Progenitor cell of endocrine pancreas (in vitro differentiated cells): ENCODE measurements around the gene TRIM74. TPM values are rescaled to one million over a fixed set of nuclear protein-coding genes. Genes with fewer than 3 reads are reported as not detected.
"Not testable (repeated sequence)": the region's sequence is repeated elsewhere in the genome, so short reads cannot be mapped to it uniquely, and the experiment has no call there.

Experiments used
- DNase-seq: peaks from one replicate; pipeline ENCODE4 v3.0.0; 2021; ENCODE audit warnings: low spot score; ENCODE audit not compliant: unreplicated experiment
- H3K27ac Mint-ChIP-seq: 2 replicates; pipeline ENCODE4 v1.8.0; 2021; ENCODE audit warnings: mild to moderate bottlenecking, moderate library complexity, mixed read lengths
- H3K27me3 Mint-ChIP-seq: 2 replicates; pipeline ENCODE4 v1.8.0; 2021; ENCODE audit warnings: mixed read lengths
- H3K36me3 Mint-ChIP-seq: 2 replicates; pipeline ENCODE4 v1.8.0; 2022; ENCODE audit warnings: mixed read lengths; ENCODE audit not compliant: insufficient read depth
- H3K4me1 Mint-ChIP-seq: 2 replicates; pipeline ENCODE4 v1.8.0; 2021; ENCODE audit warnings: low read depth, mixed read lengths
- H3K4me3 Mint-ChIP-seq: 2 replicates; pipeline ENCODE4 v1.8.0; 2021; ENCODE audit warnings: low read depth, mild to moderate bottlenecking, moderate library complexity, mixed read lengths
- H3K9me3 Mint-ChIP-seq: 2 replicates; pipeline ENCODE4 v1.8.0; 2021; ENCODE audit warnings: low read depth, mixed read lengths
- total RNA-seq: library from RNA; stranded (reverse); gene quantifications from 2 replicates; pipeline ENCODE4 v1.2.1, GENCODE V29; 2021
- TF ChIP-seq, protein P1 (sequence below): fragments of 200-600 bp; sonication (generic); IDR thresholded peaks from one replicate; pipeline ENCODE4 v1.5.0; 2021; ENCODE audit warnings: antibody characterized with exemption, mild to moderate bottlenecking; ENCODE audit not compliant: unreplicated experiment

The TRIM74 gene
- total RNA-seq, 1 donor from 2014 or later: 2.1 TPM

DNA sequence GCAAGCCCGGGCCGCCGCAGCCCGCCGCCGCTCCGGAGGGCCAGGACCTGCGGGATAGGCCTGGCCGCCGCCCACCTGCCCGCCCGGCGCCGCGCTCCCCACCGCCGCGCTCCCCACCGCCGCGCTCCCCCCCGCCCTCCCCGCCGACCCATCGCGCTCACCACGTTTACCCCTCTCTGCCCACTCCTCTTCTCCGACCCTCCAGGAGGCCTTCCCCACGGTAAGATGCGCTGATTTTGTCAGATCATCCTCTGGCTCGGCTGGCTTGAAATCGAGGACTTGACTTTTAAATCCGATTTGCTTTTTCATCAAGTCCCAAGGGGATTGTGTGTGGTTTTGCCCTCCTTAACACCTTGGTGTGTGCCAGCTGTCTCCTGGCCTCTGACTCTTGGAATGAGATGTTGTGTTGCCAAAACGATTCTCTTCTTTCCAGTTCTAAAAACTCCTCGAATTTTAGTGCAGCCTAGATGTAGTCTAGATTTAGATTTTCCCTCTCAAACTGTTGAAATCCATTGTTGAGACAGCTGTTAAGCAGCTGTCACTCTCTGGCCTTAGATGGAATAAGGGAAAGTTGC is 43.6 kb downstream of the TRIM74 start:
- no peak for DNase-seq
- Mint-ChIP-seq H3K4me1 (peaks cover 11% of the 10 kb centered on the region), H3K9me3 (no peaks in the 10 kb centered on the region), H3K27ac (peak overlapping the region; percentile 98), H3K27me3 (no peaks in the 10 kb centered on the region), H3K4me3 (peak overlapping the region; percentile 100), H3K36me3 (peaks cover 26% of the 10 kb centered on the region)
- TF ChIP-seq, protein P1, sequence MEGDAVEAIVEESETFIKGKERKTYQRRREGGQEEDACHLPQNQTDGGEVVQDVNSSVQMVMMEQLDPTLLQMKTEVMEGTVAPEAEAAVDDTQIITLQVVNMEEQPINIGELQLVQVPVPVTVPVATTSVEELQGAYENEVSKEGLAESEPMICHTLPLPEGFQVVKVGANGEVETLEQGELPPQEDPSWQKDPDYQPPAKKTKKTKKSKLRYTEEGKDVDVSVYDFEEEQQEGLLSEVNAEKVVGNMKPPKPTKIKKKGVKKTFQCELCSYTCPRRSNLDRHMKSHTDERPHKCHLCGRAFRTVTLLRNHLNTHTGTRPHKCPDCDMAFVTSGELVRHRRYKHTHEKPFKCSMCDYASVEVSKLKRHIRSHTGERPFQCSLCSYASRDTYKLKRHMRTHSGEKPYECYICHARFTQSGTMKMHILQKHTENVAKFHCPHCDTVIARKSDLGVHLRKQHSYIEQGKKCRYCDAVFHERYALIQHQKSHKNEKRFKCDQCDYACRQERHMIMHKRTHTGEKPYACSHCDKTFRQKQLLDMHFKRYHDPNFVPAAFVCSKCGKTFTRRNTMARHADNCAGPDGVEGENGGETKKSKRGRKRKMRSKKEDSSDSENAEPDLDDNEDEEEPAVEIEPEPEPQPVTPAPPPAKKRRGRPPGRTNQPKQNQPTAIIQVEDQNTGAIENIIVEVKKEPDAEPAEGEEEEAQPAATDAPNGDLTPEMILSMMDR: no peak

DNA sequence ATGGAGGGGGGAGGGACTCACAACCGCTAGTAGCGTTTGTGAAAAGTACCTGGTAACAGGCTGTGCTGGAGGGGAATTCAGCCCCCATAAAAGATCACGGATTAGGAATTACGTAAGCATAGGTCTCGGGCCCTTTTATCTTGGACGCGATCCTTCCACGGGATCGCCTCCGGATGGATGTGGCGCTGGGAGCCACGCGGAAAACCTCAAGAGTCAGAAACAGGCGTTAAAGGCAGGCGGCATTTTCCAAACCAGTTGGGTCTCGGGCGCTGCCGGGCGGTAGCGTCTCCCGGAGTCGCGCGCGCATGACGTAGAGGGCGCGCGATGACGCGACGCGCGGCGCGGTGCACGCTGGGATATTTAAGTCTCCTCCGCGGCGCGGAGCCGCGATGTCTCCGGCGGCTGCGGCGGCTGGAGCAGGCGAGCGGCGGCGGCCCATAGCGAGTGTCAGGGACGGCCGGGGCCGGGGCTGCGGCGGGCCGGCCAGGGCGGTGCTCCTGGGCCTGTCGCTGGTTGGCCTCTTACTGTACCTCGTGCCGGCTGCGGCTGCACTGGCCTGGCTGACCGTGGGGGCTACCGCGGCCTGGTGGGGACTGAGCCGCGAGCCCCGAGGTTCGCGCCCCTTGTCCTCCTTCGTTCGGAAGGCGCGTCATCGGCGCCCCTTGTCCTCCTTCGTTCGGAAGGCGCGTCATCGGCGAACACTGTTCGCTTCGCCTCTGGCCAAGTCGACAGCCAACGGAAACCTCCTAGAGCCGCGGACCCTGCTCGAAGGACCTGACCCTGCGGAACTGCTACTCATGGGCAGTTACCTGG is 44.3 kb downstream of the TRIM74 start, which contains the start of gene POM121:
Gene POM121, plus strand, starts transcription at position 363 of the 813 bp plus-strand sequence. Its CDS starts 27 bp downstream, at position 390.
- peak; percentile 63 for DNase-seq
- Mint-ChIP-seq H3K36me3 (peaks cover 21% of the 10 kb centered on the region), H3K27me3 (no peaks in the 10 kb centered on the region), H3K4me1 (peaks cover 12% of the 10 kb centered on the region), H3K27ac (peak within 1 kb of the TSS; percentile 100), H3K9me3 (no peaks in the 10 kb centered on the region), H3K4me3 (peak within 1 kb of the TSS; percentile 100)
- TF ChIP-seq, protein P1: no peak

DNA sequence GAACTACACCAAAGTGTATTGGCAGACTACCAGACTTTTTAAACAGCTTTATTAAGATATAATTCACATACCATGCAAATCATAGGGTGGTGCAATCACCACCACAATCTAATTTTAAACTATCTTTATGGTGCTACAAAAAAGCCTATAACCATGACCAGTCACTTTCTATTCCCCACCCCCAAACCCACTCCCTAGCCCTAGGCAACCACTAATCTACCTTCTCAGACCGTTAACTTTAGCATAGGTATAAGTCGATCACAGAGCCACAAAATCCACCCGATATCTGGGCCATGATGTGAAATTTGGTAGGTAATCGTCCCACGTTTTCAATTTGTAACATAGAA is 44.9 kb downstream of the TRIM74 start:
- DNase-seq: no peak
- Mint-ChIP-seq H3K9me3 (no peaks in the 10 kb centered on the region), H3K27me3 (no peaks in the 10 kb centered on the region), H3K4me3 (peak overlapping the region; percentile 100), H3K27ac (peak overlapping the region; percentile 100), H3K36me3 (peaks cover 16% of the 10 kb centered on the region), H3K4me1 (peaks cover 14% of the 10 kb centered on the region)
- TF ChIP-seq, protein P1: no peak

DNA sequence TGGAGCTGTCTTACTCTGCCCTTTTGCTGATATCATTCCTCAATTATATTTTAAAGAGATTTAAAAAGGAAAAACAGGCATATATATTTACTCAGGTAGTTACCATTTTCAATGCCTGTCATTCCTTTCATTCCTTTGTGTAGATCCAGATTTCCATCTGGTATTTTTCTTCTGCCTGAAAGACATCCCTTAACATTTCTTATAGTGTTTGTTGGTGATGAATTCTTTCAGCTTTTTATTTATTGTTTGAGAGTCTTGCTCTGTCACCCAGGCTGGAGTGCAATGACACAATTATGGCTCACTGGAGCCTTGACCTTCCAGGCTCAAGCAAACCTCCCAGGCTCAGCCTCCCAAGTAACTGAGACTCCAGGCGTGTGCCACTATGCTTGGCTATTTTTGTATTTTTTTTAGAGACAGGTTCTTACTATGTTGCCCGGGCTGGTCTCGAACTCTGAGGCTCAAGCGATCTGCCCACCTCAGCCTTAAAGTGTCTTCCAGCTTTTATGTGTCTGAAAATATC is 50.0 kb downstream of the TRIM74 start:
- Mint-ChIP-seq H3K9me3 (no peaks in the 10 kb centered on the region), H3K27ac (peak overlapping the region; percentile 60)
- TF ChIP-seq, protein P1: no peak

DNA sequence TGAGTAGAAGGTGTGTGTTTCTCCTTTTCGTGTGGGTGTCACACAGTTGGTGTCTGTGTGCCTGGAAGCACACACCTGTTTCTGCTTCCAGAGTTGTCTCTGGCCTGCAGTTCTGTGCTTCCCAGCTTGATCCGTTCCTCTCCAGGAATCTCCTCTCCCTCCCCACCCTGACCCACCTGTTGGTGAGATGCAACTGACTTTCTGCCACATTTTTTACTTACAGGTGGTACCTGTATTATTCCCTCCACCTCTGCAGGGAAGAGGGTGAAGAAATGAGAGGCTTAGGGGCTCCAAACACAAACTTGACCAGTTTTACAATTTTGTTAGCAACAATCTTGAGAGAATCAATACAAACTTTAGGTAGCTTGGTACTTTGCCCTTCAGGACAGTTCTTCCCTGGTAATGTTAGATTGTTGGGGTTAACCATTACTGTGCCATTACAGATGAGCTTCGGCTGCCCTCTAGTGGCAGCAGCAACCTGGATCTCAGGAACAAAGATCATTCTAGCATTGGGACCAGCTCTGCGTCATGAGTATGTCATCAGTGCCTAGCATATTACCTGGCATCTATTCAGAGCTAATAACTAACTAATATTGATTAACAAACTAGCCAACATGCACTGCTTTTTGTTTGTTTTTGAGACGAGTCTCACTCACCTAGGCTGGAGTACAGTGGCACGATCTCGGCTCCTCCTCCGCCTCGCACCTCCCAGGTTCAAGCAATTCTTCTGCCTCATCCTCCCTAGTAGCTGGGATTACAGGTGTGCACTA is 54.3 kb downstream of the TRIM74 start:
- Mint-ChIP-seq H3K27ac (peak overlapping the region; percentile 95), H3K4me1 (peaks cover 13% of the 10 kb centered on the region), H3K36me3 (peaks cover 23% of the 10 kb centered on the region)
- not testable (repeated sequence) for H3K4me3 Mint-ChIP-seq, H3K27me3 Mint-ChIP-seq, H3K9me3 Mint-ChIP-seq
- TF ChIP-seq, protein P1: peak; percentile 70
- DNase-seq: peak; percentile 42

More for the DNA sequence above, 50.0 kb downstream of the TRIM74 start:
- DNase-seq: no peak
- Mint-ChIP-seq H3K4me1 (peaks cover 17% of the 10 kb centered on the region), H3K4me3 (no peak overlapping the region), H3K27me3 (no peaks in the 10 kb centered on the region), H3K36me3 (peaks cover 14% of the 10 kb centered on the region)

DNA sequence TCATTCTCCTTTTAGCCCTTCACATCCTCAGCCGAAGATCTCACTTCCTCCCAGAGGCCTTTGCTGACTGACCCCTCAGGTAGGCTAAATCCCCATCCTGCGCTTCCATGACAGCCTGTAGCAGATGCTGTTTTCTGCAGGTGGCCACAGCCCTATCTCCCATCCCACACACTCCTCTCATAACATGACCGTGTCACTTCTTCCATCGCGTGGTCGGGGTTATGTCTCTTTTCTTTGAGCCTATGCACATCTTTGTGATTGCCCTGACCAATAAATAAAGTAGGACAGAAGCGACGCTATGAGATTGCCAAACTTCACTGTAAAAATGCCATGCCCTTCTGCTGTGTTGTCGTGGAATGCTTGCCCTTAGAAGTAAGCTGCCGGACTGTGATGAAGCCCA is 55.5 kb downstream of the TRIM74 start:
- not testable (repeated sequence) for H3K27me3 Mint-ChIP-seq, DNase-seq, H3K9me3 Mint-ChIP-seq, H3K4me3 Mint-ChIP-seq
- H3K36me3 Mint-ChIP-seq: peaks cover 25% of the 10 kb centered on the region
- peaks cover 10% of the 10 kb centered on the region for H3K4me1 Mint-ChIP-seq
- H3K27ac Mint-ChIP-seq: peak overlapping the region; percentile 10

DNA sequence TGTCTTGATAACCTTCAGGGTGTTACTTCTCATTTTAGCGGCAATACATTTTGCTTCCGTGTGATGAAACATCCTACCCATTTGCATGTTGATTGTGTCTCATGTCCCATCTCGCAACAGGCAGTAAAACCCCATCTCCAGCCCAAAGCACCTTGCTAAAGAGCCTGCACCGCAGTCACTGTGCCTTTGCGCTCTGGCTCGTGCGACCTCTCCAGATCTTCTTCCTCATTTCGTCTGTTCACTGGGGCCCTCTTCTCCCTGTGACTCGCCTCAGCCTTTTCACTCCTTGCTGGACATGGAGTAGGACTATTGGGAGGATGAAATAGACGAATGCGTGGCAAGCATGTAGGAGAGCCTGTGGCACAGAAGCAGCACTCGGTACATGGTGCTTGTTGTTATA is 57.9 kb downstream of the TRIM74 start:
- H3K4me3 Mint-ChIP-seq, H3K27ac Mint-ChIP-seq, H3K27me3 Mint-ChIP-seq, DNase-seq, H3K9me3 Mint-ChIP-seq: not testable (repeated sequence)
- Mint-ChIP-seq H3K36me3 (peaks cover 30% of the 10 kb centered on the region), H3K4me1 (peaks cover 10% of the 10 kb centered on the region)
